K562 (cell line): Measurements from ENCODE around the gene PAQR6. TPM values are rescaled to one million over a fixed set of nuclear protein-coding genes. Genes with fewer than 3 reads are reported as not detected.

Experiments used
- CBFA2T3 ChIP-seq: fragments of 450-650 bp; IDR thresholded peaks from 2 replicates; pipeline ENCODE4 v1.6.1; 2017
- FOSL1 ChIP-seq: fragments of 200-800 bp; sonication (Bioruptor generic); conservative IDR thresholded peaks from 2 replicates; pipeline ENCODE4 v1.6.1; 2016; ENCODE audit warnings: missing genetic modification characterization, missing compliant biosample characterization
- FOXM1 ChIP-seq, 2 experiments: fragments of 450-650 bp in 1 of 2; sonication (generic) in 1 of 2; formaldehyde crosslinking in 1 of 2; IDR thresholded peaks; 2 replicates each; pipeline versions ENCODE4 v1.6.1 to v1.9.0; 2017 to 2022; ENCODE audit warnings: low read depth in 2 of 2, mild to moderate bottlenecking in 2 of 2, missing genetic modification reagents in 1 of 2, moderate library complexity in 1 of 2
- HMG20B ChIP-seq: fragments of 250-450 bp; sonication (Bioruptor Pico); IDR thresholded peaks from 2 replicates; pipeline ENCODE4 v1.5.0; 2021; ENCODE audit warnings: mild to moderate bottlenecking
- KAT8 ChIP-seq: fragments of 450-650 bp; IDR thresholded peaks from 2 replicates; pipeline ENCODE4 v1.6.1; 2016; ENCODE audit warnings: low read depth, mild to moderate bottlenecking
- MCM7 ChIP-seq, 2 experiments: fragments of 450-650 bp; IDR thresholded peaks; 2 replicates each; pipeline ENCODE4 v1.6.1; 2016 to 2018
- NFRKB ChIP-seq: fragments of 450-650 bp; IDR thresholded peaks from 2 replicates; pipeline ENCODE4 v1.6.1; 2016; ENCODE audit warnings: low read depth
- PHF21A ChIP-seq: fragments of 450-650 bp; IDR thresholded peaks from 2 replicates; pipeline ENCODE4 v1.6.1; 2017; ENCODE audit warnings: low read depth, borderline replicate concordance
- PML ChIP-seq: IDR thresholded peaks from 2 replicates; pipeline ENCODE4 v1.6.1; 2012; ENCODE audit warnings: low read length, inconsistent platforms
- SMARCE1 ChIP-seq: fragments of 450-650 bp; IDR thresholded peaks from 2 replicates; pipeline ENCODE4 v1.7.1; 2016; ENCODE audit warnings: mild to moderate bottlenecking
- TRIM28 ChIP-seq: fragments of 450-650 bp; IDR thresholded peaks from 2 replicates; pipeline ENCODE4 v1.6.1; 2017
- ZNF124 ChIP-seq: sonication (generic); formaldehyde crosslinking; IDR thresholded peaks from 2 replicates; pipeline ENCODE4 v1.8.1; 2022; ENCODE audit warnings: missing genetic modification reagents
- ZNF24 ChIP-seq: fragments of 450-650 bp; IDR thresholded peaks from 2 replicates; pipeline ENCODE4 v1.6.1; 2016
- ZNF274 ChIP-seq: IDR thresholded peaks from 2 replicates; pipeline ENCODE4 v1.6.1; 2011; ENCODE audit warnings: low read depth, mild to moderate bottlenecking, low read length, moderate library complexity, borderline replicate concordance
- ZNF644 ChIP-seq: fragments of 200-800 bp; sonication (Bioruptor generic); IDR thresholded peaks from 2 replicates; pipeline ENCODE4 v1.6.1; 2016; ENCODE audit warnings: low read depth, missing genetic modification characterization, missing compliant biosample characterization
- ZNF766 ChIP-seq: fragments of 200-800 bp; sonication (Bioruptor generic); conservative IDR thresholded peaks from 2 replicates; pipeline ENCODE4 v1.6.1; 2016; ENCODE audit warnings: missing genetic modification characterization, missing compliant biosample characterization
- ZSCAN32 ChIP-seq: fragments of 450-650 bp; formaldehyde crosslinking; IDR thresholded peaks from 2 replicates; pipeline ENCODE4 v1.4.0; 2020; ENCODE audit warnings: mild to moderate bottlenecking, moderate library complexity
- polyA plus RNA-seq, 8 experiments: library from polyadenylated mRNA; depleted of rRNA in 4 of 8; stranded (reverse) in 5 of 8; unstranded in 3 of 8; fragments of >200 nt; fragmentation: Nextera tagmentation in 2 of 8; fragmentation: Illumina TruSeq in 1 of 8; extraction: Ambion mirVana in 2 of 8; extraction: Trizol in 1 of 8; gene quantifications; 2 replicates each; pipeline versions ENCODE4 v1.2.1 to v1.2.3, GENCODE V29; 2011 to 2014; ENCODE audit warnings: inconsistent platforms in 1 of 8, missing spikeins in 1 of 8
- total RNA-seq, 7 experiments: library from RNA; depleted of rRNA in 6 of 7; stranded (reverse); fragments of >200 nt in 6 of 7; fragmentation: Illumina TruSeq in 2 of 7; extraction: Trizol in 2 of 7; gene quantifications; 2 replicates each; pipeline versions ENCODE4 v1.2.1 to v1.2.3, GENCODE V29; 2011 to 2021; ENCODE audit warnings: low replicate concordance in 1 of 7
- TF ChIP-seq, protein P1 (sequence below): fragments of 450-650 bp; conservative IDR thresholded peaks from 2 replicates; pipeline ENCODE4 v1.6.1; 2016; ENCODE audit warnings: missing genetic modification characterization, low read depth, mild to moderate bottlenecking, missing compliant biosample characterization, moderate library complexity
- TF ChIP-seq, protein P2 (sequence below): sonication (generic); formaldehyde crosslinking; IDR thresholded peaks from 2 replicates; pipeline ENCODE4 v1.8.0; 2022; ENCODE audit warnings: missing genetic modification reagents, mild to moderate bottlenecking, moderate library complexity, borderline replicate concordance
- TF ChIP-seq, protein P3 (sequence below): fragments of 450-650 bp; formaldehyde crosslinking; conservative IDR thresholded peaks from 2 replicates; pipeline ENCODE4 v1.4.0; 2022; ENCODE audit warnings: mild to moderate bottlenecking, missing genetic modification characterization
- TF ChIP-seq, protein P4 (sequence below): sonication (generic); formaldehyde crosslinking; IDR thresholded peaks from 2 replicates; pipeline ENCODE4 v1.8.1; 2023; ENCODE audit warnings: mild to moderate bottlenecking, missing genetic modification reagents
- TF ChIP-seq, protein P5 (sequence below), 2 experiments: fragments of 450-650 bp; IDR thresholded peaks; 2 replicates each; pipeline ENCODE4 v1.6.1; 2016

Gene PAQR6
- total and polyA plus RNA-seq, 9 of the 15 experiments (the other 6 are each of a cell fraction or from before 2014, with no cell fraction given), result 0.07 to 1.8 (median 0.62) TPM

DNA sequence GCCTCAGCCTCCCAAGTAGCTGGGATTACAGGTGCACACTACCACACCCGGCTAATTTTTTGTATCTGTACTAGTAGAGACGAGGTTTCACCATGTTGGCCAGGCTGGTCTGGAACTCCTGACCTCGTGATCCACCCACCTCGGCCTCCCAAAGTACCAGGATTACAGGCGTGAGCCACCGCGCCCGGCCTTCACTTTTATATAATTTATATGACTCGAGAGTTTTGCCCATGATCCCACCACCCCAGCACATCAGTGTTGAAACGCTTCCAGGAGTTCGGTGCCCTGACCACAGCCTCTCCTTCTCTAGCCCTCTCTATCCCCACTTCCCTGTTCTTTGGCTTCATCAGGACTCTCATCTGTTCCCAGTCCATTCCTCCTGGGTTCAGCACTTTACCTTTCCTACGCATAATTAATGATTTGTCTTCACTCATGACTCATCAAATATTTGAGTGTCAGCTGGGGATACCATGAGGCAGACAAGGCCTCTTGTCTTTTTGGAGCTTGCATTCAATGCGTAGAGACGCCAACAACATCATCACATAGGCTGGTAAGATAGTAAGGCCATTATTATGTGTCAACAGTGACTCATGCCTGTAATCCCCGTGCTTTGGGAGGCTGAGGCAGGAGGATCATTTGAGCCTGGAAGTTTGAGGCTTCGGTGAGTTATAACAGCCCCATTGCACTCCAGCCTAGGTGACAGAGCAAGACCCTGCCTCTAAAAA, 33.7 kb downstream of the PAQR6 start (continued):
- TF ChIP-seq, protein P1, sequence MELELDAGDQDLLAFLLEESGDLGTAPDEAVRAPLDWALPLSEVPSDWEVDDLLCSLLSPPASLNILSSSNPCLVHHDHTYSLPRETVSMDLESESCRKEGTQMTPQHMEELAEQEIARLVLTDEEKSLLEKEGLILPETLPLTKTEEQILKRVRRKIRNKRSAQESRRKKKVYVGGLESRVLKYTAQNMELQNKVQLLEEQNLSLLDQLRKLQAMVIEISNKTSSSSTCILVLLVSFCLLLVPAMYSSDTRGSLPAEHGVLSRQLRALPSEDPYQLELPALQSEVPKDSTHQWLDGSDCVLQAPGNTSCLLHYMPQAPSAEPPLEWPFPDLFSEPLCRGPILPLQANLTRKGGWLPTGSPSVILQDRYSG (tag), result no peak
- TF ChIP-seq ZNF124 (CRISPR knock-in tag) (no peak), NFRKB (no peak; the same call in none of the 2 replicates), PML (no peak), TRIM28 (no peak), PHF21A (no peak), ZNF766 (0 out of 2 replicates have a peak, but pooled peaks have one; percentile 20), ZSCAN32 (CRISPR knock-in tag) (no peak), ZNF274 (no peak), ZNF24 (0 out of 2 replicates have a peak, but pooled peaks have one; percentile 27), FOSL1 (tag) (peak; percentile 81; the same call in 1 of the 2 replicates), KAT8 (no peak), SMARCE1 (peak; percentile 57), CBFA2T3 (peak; percentile 44; the same call in 1 of the 2 replicates), FOXM1 (IDR thresholded peaks at IDR 0.05; ENCODE audit: low read depth) (no peak), FOXM1 (CRISPR knock-in tag; IDR thresholded peaks at IDR 0.05; ENCODE audit: low read depth) (no peak), ZNF644 (tag) (no peak), MCM7 (IDR thresholded peaks at IDR 0.05) (no peak), HMG20B (CRISPR knock-in tag) (no peak)
- TF ChIP-seq, protein P2, sequence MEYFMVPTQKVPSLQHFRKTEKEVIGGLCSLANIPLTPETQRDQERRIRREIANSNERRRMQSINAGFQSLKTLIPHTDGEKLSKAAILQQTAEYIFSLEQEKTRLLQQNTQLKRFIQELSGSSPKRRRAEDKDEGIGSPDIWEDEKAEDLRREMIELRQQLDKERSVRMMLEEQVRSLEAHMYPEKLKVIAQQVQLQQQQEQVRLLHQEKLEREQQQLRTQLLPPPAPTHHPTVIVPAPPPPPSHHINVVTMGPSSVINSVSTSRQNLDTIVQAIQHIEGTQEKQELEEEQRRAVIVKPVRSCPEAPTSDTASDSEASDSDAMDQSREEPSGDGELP (CRISPR knock-in tag), result peak; percentile 84
- TF ChIP-seq, protein P3, sequence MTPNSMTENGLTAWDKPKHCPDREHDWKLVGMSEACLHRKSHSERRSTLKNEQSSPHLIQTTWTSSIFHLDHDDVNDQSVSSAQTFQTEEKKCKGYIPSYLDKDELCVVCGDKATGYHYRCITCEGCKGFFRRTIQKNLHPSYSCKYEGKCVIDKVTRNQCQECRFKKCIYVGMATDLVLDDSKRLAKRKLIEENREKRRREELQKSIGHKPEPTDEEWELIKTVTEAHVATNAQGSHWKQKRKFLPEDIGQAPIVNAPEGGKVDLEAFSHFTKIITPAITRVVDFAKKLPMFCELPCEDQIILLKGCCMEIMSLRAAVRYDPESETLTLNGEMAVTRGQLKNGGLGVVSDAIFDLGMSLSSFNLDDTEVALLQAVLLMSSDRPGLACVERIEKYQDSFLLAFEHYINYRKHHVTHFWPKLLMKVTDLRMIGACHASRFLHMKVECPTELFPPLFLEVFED, result no peak
- TF ChIP-seq, protein P4, sequence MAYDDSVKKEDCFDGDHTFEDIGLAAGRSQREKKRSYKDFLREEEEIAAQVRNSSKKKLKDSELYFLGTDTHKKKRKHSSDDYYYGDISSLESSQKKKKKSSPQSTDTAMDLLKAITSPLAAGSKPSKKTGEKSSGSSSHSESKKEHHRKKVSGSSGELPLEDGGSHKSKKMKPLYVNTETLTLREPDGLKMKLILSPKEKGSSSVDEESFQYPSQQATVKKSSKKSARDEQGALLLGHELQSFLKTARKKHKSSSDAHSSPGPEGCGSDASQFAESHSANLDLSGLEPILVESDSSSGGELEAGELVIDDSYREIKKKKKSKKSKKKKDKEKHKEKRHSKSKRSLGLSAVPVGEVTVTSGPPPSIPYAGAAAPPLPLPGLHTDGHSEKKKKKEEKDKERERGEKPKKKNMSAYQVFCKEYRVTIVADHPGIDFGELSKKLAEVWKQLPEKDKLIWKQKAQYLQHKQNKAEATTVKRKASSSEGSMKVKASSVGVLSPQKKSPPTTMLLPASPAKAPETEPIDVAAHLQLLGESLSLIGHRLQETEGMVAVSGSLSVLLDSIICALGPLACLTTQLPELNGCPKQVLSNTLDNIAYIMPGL, result no peak
- TF ChIP-seq, protein P5, sequence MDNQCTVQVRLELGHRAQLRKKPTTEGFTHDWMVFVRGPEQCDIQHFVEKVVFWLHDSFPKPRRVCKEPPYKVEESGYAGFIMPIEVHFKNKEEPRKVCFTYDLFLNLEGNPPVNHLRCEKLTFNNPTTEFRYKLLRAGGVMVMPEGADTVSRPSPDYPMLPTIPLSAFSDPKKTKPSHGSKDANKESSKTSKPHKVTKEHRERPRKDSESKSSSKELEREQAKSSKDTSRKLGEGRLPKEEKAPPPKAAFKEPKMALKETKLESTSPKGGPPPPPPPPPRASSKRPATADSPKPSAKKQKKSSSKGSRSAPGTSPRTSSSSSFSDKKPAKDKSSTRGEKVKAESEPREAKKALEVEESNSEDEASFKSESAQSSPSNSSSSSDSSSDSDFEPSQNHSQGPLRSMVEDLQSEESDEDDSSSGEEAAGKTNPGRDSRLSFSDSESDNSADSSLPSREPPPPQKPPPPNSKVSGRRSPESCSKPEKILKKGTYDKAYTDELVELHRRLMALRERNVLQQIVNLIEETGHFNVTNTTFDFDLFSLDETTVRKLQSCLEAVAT (IDR thresholded peaks at IDR 0.05), result no peak
